Measurements from ENCODE around the gene TESK2.
"Not testable (repeated sequence)": the region's sequence is repeated elsewhere in the genome, so short reads cannot be mapped to it uniquely, and the experiment has no call there.

The TESK2 gene

GRCh38 chr1:45510036-45510971 is 19.3 kb upstream of the TESK2 start:
- DNase-seq: no peak

GRCh38 chr1:45508295-45509151 is 17.6 kb upstream of the TESK2 start:
- DNase-seq: no peak

GRCh38 chr1:45507893-45508292 is 16.9 kb upstream of the TESK2 start:
- DNase-seq: no peak

GRCh38 chr1:45507195-45507594 is 16.2 kb upstream of the TESK2 start:
- DNase-seq: no peak

GRCh38 chr1:45503462-45504360 is 12.7 kb upstream of the TESK2 start:
- no peak for DNase-seq

- DNase-seq: no peak
These were observed 10.5 kb upstream of the TESK2 start for GRCh38 chr1:45501505-45501859.

DNA sequence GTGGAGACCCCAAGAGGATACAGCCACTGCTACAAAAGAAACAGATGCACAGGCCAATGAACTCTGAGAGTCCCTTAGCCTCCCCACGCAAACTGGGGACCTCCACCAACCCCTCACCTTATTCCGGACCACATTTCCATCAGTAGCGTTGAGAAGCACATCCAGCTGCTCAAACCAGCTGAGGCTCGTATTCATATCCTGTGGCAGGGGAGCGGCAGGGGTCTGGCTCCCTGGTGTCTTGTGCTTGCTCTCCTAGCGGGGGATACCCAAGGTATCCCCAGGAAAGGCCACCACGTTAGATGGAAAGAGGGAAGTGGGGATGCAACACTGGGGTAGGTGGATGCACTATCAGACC is 8.4 kb upstream of the TESK2 start:
- no peak for DNase-seq

DNA sequence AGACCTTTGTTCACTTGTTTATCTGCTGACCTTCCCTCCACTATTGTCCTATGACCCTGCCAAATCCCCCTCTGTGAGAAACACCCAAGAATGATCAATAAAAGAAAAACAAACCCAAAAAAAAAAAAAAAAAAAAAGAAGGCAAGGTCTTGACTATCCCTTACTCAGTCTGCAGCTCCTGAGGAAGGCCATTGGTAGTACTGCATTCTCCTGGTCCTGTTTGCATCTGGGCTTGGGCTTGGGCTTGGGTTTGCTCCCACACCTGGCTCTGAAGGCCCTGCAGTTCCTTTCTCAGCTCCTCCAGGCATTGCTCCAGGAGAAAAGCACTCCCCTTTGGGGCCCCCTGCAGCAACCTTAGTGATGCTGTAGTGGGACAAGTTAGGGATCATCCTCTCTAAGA is 7.3 kb upstream of the TESK2 start:
- no peak for DNase-seq

DNA sequence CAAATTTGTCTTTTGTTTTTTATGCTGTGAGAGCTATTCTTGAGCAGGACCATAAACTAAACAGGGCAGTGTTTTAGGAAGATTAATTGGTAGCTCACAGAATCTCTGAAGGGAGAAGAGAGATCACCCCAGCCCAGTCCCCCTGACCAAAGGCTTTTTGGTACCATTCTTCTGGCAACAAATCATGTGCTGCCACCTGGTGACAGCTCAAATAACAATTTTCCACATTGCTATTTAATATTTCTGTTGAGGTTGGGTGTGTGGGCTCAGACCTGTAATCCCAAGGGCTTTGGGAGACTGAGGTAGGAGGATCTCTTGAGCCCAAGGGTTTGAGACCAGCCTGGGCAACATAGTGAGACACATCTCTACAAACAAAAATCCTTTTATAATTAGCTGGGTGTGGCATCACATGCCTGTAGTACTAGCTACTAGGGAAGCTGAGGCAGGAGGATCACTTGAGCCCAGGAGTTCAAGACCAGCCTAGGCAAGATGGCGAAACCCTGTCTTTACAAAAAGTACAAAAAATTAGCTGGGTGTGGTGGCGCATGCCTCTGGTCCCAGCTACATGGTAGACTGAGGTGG is 2.2 kb upstream of the TESK2 start:
- DNase-seq: peak; percentile 58 to 73

GRCh38 chr1:45492691-45493090 is 1.7 kb upstream of the TESK2 start:
- no peak for DNase-seq

DNA sequence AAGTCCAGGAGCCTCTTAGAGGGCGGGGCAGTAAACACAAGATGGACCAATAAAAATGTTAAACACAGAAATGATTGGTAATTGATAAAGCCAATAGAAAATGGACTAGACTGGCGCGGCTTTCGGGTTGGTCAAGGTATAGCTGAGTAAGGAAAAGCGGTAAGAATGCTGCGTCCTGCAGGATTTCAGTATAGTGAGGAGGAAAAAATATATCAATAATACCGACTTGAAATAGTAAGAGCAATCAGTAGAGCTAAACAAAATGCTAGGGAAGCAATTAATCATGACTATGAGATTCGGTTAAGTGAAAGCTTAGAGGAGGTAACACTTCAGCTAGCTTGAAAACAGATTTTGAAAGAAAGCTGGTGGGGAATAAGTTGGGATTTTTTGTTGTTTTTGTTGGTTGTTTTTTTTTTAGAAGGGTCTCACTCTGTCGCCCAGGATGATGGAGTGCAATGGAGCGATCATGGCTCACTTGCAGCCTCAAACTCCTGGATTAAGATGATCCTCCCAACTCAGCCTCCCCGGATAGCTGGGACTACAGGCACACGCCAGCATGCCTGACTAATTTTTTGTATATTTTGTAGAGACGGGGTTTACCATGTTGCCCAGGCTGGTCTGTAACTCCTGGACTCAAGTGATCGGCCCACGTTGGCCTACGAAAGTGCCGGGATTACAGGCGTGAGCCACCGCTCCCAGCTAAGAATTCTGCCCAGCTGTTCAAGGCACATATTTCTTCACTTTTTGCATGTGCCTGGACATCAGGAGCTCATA is 711 bp upstream of the TESK2 start:
- DNase-seq: no peak

DNA sequence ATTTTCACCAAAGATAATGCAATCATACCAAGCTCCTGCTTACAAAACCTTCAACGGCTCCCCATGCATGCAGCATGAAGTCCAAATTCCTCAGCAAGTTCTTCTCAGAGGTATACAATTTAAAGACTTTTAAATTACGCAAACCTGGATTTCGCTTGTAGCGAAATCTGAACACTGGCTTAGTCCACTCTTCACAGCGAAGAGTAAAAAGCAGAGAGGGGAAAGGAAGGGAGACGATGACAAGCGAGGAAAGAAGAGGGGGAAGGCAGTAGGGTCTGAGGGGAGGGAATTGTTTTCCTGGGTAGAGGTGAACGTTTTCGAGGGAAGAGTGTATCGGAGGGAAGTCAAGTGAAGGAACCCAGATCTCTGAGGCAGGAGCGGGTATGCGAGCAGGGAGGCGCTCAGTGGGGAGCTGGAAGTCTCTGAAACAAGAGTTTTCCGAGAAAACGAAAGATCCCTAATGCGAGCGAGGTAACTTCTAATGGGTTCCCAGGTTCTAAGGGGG is 790 bp downstream of the TESK2 start:
- no peak for DNase-seq

- peak in 1 of 2 donors; percentile 23 for DNase-seq
These were observed 1.6 kb downstream of the TESK2 start for GRCh38 chr1:45489379-45489778.

- no peak for DNase-seq
These were observed 2.1 kb downstream of the TESK2 start for GRCh38 chr1:45488666-45489377.

DNA sequence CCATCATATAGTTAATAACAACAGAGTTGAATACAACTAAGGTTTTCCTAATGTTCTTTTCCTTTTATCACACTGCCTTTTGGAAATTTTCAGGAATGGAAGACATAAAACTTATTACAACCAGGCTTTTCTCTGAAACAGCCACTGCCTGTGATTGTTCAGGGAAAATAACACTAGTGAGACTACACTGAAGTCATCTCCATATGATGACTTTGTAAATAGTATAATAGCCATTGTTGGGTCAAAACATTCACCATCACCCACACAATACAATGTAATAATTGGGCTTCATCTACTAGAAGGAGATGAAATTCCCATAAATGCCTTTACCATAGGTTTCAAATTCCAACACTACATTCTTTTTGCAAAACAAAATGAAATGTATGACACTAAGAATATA is 5.0 kb downstream of the TESK2 start:
- no peak for DNase-seq

GRCh38 chr1:45479039-45479748 is 11.8 kb downstream of the TESK2 start:
- DNase-seq: no peak

DNA sequence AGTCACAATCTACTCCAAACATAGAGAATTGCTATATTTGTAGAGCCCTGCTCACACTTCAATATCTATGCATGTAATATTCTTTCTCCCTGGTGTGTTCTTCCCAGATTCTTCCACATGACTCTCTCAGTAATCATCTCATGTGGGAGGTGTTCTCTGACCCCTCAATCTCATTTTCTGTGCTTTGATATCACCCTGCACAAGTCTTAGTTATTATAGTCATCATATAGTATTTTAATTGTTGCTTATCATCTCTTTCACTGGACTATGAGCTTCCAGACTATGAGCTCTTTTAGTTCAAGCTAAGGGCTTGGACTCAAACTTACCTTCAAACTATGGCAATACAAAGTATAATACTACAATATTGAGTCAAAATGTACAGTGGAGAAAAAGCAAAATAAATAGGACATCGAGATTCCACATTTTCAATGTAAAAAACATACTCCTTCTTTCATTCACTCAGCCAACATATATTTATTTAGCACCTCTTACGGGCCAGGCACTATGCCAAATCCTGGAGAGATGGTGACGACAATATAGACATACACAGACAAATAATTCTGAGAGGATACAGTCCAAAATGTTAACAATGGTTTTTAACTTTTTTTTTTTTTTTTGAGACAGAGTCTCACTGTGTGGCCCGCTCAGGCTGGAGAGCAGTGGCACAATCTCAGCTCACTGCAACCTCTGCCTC is 12.7 kb downstream of the TESK2 start:
- DNase-seq: no peak

- no peak for DNase-seq
These were observed 13.3 kb downstream of the TESK2 start for GRCh38 chr1:45477646-45478045.

- not testable (repeated sequence) for DNase-seq
These were observed 16.8 kb downstream of the TESK2 start for GRCh38 chr1:45474194-45474593.

- no peak for DNase-seq
These were observed 17.7 kb downstream of the TESK2 start for GRCh38 chr1:45473302-45473701.
